ENCODE measurements around the gene PPP5C. TPM values are rescaled to one million over a fixed set of nuclear protein-coding genes. Genes with fewer than 3 reads are reported as not detected.
A peak's percentile ranks its signal among the peaks of the same experiment; 100 is the strongest.
"Not testable (repeated sequence)": the region's sequence is repeated elsewhere in the genome, so short reads cannot be mapped to it uniquely, and the experiment has no call there.

The PPP5C gene
- total RNA-seq, 3 donors from 2014 or later, result 149 to 154 (median 154) TPM

DNA sequence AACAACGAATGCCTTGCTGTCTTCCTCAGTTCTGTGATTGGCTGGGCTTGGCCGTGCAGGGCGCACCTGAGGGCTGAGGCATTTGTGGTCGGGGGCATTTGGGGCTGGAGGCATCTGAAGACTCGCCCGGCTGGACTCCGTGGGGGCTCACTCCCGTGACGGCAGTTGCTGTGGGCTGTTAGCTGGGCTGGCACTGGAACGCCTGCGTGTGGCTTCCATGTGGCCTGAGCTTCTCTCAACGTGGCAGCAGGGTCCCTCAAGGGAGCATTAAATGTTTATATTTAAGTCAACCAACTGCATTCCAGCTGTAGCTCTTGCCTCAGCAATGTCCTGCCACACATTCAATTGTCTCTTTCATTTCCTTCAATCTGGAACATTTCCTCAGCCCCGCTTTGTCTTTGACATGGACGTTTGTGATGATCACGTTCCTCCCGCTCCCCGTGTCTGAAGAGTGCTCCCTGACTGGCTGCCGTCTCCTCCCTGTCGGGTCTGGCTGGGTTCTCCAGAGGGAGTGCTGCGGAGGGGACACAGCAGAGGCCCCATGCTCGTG is 45.4 kb downstream of the PPP5C start:
- no peaks in the 10 kb centered on the region for H3K9me3 Mint-ChIP-seq
- peaks cover 21% of the 10 kb centered on the region for H3K36me3 Mint-ChIP-seq (ENCODE audit: insufficient read depth)
- H3K4me3 Mint-ChIP-seq, result no peak overlapping the region
- peaks cover 5% of the 10 kb centered on the region for H3K4me1 Mint-ChIP-seq (ENCODE audit: low read depth)
- DNase-seq (no peak), ATAC-seq (no peak)
- H3K27me3 Mint-ChIP-seq (ENCODE audit: low read depth), result no peaks in the 10 kb centered on the region

DNA sequence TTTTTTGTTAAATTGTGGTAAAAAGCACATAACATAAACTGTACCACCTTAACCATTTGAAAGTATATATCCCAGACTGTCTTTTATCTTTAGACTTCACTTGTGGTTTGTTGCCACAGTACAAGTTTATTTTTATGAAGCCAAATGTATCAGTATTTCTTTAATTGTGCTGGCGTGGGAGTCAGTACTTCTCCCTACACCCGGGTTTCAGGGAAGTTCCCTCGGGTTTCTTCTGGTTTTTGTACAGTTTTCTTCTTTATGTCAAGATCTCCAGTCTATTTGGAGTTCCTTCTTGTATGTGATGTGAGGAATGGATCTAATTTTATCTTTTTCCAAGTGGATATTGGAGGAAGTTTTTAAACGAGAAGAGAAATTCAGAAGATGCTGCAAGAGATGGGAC is 46.0 kb downstream of the PPP5C start:
- Mint-ChIP-seq H3K9me3 (no peaks in the 10 kb centered on the region), H3K4me3 (no peak overlapping the region), H3K4me1 (ENCODE audit: low read depth) (peaks cover 5% of the 10 kb centered on the region), H3K27me3 (ENCODE audit: low read depth) (peaks cover 4% of the 10 kb centered on the region), H3K36me3 (ENCODE audit: insufficient read depth) (peaks cover 16% of the 10 kb centered on the region)
- DNase-seq (no peak), ATAC-seq (no peak)

DNA sequence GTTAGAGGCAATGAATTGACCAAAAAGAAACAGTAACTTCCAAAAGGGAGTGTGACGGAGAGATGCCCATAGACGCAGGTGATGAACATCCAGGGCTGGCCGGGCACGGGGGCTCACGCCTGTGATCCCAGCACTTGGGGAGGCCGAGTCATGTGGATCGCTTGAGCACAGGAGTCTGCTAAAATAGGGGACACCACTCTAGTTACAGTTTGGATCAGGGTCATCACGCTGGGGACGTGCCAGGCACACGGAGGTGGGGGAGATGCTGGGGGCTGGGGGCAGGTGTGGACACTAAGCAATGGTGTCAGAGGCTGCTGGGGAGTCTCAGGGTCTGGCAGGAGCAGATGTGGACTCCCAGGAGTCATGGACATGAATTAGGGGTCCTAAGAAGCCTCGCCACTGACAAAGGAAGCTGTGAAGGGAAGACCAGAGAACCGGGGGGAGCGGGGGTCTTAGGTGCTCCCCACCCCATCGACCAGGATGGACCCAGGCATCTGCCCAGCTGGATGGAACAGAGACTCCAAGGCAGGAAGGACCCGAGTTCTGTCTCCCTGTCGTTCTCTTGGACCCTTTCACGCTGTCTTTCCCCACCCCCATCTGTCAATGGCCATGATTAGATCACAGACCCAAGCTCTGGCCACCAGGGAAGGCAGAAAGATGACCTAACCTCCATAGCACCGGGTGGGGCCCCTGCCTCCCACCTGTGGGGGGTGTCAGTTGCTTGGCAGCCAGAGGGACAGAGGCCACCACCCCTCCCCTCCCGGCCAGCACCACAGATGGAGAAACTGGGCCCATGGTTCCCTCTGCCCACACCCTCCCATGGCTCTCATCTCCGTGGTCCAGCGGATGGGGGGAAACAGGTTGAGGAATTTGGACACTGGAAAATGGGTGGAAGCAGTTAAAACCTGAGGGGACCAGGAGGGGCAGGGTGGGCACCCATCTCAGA is 46.8 kb downstream of the PPP5C start:
- no peak overlapping the region for H3K4me3 Mint-ChIP-seq
- no peak for ATAC-seq
- H3K36me3 Mint-ChIP-seq (ENCODE audit: insufficient read depth), result peaks cover 14% of the 10 kb centered on the region
- DNase-seq, result no peak
- H3K9me3 Mint-ChIP-seq, result no peaks in the 10 kb centered on the region
- peaks cover 8% of the 10 kb centered on the region for H3K27me3 Mint-ChIP-seq (ENCODE audit: low read depth)
- H3K4me1 Mint-ChIP-seq (ENCODE audit: low read depth), result peaks cover 5% of the 10 kb centered on the region

DNA sequence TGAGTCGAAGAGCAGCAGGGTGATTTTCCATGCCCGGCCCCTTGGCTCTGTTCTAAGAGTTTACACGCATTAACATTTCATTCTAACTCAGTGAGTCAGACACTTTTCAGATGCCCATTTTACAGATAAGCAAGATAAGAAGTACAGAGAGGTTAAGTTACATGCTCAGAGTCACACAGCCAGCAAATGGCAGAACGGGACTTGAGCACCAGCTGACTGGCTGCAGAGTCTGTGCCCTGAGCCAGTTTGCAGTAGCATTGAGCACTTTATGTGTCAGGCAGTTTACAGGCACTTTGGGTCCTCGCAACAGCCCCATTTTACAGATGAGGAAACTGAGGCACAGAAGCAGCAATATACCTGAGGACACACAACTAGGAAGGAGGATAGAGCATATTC is 47.5 kb downstream of the PPP5C start:
- H3K4me1 Mint-ChIP-seq (ENCODE audit: low read depth), result peaks cover 5% of the 10 kb centered on the region
- H3K4me3 Mint-ChIP-seq, result no peak overlapping the region
- DNase-seq (no peak), ATAC-seq (no peak)
- peaks cover 12% of the 10 kb centered on the region for H3K27me3 Mint-ChIP-seq (ENCODE audit: low read depth)
- H3K9me3 Mint-ChIP-seq, result no peaks in the 10 kb centered on the region
- peaks cover 12% of the 10 kb centered on the region for H3K36me3 Mint-ChIP-seq (ENCODE audit: insufficient read depth)

DNA sequence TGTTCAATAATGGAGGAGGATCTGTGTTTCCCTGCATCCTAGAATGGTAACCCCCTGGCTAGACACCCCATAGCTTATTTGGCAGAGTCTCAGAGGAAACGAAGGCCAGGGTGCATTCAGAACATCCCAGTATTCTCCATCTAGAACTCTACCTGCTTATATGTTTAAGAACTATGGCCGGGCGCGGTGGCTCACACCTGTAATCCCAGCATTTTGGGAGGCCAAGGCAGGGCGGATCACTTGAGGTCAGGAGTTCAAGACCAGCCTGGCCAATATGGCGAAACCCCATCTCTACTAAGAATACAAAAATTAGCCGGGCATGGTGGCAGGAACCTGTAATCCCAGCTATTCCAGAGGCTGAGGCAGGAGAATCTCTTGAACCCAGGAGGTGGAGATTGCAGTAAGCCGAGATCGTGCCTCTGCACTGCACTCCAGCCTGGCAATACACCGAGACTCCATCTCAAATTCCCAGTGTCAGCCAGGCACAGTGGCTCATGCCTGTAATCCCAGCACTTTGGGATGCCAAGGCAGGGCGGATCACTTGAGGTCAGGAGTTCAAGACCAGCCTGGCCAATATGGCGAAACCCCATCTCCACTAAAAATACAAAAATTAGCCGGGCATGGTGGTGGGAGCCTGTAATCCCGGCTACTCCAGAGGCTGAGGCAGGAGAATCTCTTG is 51.1 kb downstream of the PPP5C start:
- H3K9me3 Mint-ChIP-seq; H3K36me3 Mint-ChIP-seq (ENCODE audit: insufficient read depth); ATAC-seq; DNase-seq; H3K4me1 Mint-ChIP-seq (ENCODE audit: low read depth); H3K4me3 Mint-ChIP-seq: not testable (repeated sequence)
- H3K27me3 Mint-ChIP-seq (ENCODE audit: low read depth), result peaks cover 33% of the 10 kb centered on the region

DNA sequence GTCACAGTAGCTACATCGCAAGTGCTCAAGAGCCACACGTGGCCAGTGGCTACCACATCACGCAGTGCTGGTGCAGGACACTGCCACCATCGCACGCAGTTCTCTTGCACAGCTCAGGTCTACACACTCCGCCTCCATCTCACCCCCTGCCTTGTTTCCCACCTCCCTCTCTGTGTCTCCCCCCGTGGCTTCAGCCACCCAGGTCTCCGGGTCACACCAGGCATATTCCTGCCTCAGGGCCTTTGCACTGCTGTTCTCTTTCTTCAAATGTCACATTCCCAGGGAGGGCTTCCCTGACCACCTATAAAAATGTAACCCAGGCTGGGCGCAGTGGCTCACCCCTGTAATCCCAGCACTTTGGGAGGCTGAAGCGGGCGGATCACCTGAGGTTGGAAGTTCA is 55.8 kb downstream of the PPP5C start:
- no peak overlapping the region for H3K4me3 Mint-ChIP-seq
- peaks cover 71% of the 10 kb centered on the region for H3K27me3 Mint-ChIP-seq (ENCODE audit: low read depth)
- DNase-seq (no peak), ATAC-seq (no peak)
- no peaks in the 10 kb centered on the region for H3K9me3 Mint-ChIP-seq
- no peaks in the 10 kb centered on the region for H3K36me3 Mint-ChIP-seq (ENCODE audit: insufficient read depth)
- H3K4me1 Mint-ChIP-seq (ENCODE audit: low read depth), result peaks cover 13% of the 10 kb centered on the region

DNA sequence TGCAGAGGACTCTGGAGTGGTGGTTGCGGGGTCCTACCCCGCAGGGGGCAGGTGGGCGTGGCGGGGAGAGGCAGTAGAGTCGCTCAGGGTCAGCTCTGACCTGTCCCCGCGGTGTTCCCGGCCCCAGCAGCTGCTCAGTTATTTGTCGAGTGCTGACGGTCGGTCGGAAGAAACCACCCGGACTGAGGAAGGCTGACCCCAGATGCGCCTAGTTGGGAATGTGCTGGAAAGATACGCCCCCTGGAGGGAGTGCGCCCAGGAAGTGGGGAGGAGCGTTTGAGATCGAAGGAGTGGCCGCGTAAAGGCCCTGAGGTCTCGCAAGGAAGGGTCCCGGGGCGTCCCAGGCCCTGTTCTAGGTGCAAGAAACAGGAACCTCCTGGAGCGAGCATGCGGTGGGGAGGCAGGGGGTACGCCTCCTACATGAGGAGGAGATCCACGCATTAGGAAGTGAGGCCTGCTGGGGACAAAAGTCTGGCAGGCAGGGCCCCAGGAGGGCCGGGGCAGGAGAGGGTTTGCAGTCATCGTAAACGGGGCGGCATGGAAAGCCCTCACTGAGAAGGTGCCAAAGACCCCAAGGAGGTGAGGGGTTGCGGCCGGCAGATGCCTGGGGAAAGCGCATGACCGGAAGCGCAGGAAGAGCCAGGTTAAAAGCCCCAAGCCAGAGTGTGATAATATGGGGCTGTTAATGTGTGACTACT is 57.3 kb downstream of the PPP5C start:
- peaks cover 76% of the 10 kb centered on the region for H3K27me3 Mint-ChIP-seq (ENCODE audit: low read depth)
- no peaks in the 10 kb centered on the region for H3K36me3 Mint-ChIP-seq (ENCODE audit: insufficient read depth)
- H3K4me3 Mint-ChIP-seq, result peak overlapping the region; percentile 49
- no peak for DNase-seq
- peak; percentile 19 to 34 for ATAC-seq
- H3K4me1 Mint-ChIP-seq (ENCODE audit: low read depth), result peaks cover 17% of the 10 kb centered on the region
- H3K9me3 Mint-ChIP-seq, result no peaks in the 10 kb centered on the region

DNA sequence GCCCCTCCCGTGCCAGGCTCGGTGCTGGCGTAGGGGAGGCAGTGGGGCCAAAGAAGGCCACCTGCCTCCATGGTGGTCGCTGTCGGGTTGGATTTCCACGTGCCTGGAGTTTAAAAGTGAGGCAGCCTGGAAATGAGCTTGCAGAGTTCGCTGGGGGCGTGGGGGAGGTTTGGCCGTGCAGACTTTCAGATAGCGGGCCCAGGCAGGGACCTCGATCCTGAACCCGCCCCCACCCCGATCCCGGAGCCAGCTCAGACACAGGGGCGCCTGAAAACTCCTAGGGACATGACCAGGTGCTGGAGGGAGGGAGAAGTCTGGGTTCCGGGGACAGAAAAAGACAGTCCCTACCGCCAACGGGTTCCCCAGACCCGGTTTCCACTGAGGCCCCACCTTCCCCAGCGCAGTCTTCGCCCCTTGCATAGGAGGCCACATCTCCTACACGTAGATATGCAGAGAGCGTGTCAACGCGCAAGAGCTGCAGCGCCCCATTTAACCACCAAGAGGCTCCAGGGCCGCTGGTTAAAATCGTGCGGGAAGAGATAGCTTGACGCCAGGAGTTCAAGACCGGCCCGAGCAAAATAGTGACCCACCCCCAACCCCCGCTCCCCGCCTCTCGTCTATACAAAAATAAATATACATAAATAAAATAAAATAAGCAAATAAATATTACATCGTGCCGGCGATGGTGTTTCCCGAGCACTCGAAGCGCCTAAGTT is 58.0 kb downstream of the PPP5C start:
- no peaks in the 10 kb centered on the region for H3K9me3 Mint-ChIP-seq
- H3K4me1 Mint-ChIP-seq (ENCODE audit: low read depth), result peaks cover 17% of the 10 kb centered on the region
- H3K27me3 Mint-ChIP-seq (ENCODE audit: low read depth), result peaks cover 76% of the 10 kb centered on the region
- no peak for DNase-seq
- no peak overlapping the region for H3K4me3 Mint-ChIP-seq
- ATAC-seq, result peak in 1 of 2 donors; percentile 58
- H3K36me3 Mint-ChIP-seq (ENCODE audit: insufficient read depth), result no peaks in the 10 kb centered on the region

DNA sequence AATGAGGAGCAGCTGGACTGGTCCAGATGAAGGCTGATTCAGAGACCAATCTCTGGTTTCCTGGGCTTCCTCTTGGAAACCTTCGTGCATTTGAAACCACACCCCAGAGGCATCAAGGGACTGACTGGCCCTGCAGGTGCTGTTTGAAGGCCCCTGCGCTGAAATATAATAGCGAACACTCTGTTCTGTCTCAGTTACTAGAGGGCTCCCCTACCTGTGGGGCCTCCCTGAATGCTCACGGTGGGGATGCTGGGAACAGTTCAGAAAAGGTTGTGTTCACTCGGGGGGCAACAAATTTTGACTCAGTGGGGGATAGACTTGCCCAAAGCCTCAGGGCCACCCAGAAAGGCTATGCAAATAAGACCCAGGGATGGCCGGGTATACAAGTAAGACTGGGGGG is 60.1 kb downstream of the PPP5C start:
- DNase-seq, result no peak
- H3K36me3 Mint-ChIP-seq (ENCODE audit: insufficient read depth), result no peaks in the 10 kb centered on the region
- ATAC-seq, result no peak
- H3K27me3 Mint-ChIP-seq (ENCODE audit: low read depth), result peaks cover 86% of the 10 kb centered on the region
- peaks cover 17% of the 10 kb centered on the region for H3K4me1 Mint-ChIP-seq (ENCODE audit: low read depth)
- no peak overlapping the region for H3K4me3 Mint-ChIP-seq
- H3K9me3 Mint-ChIP-seq, result no peaks in the 10 kb centered on the region

DNA sequence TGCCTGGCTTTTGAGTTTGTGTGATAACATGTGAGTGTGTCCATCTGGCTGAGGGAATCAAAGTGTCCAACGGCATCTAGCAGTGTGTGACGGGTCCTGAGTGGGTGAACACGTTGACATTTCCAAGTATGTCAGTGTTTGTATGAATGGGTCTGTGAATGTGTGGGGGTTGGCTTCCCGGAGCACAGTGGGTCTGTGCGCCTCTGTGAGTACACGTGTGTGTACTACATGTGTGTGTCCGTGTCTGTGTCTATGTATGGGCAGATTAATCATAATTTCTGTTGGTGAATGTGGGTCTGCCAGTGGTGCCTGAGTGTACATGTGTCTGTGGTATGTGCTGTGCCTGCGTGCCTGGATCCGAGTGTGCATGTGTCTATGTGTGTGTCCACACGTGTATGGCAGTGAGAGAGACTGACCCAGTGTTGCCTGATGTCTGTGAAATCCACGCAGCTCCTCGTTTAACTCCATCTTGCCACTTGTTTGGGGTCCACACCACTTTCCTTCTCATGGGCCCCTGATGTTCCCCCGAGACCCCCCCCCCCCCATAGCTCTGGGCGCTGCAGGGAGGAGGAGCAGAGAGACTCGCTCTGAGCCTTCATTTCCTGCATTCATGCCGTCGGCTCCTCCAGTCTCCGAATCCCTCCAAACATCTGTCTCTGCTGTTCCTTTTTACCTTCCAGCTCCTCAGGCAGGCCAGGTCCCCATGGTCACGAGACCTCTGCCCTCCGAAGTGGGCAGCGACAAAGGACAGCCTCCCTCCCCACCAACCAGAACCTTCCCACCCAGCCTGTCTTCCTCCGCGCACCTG is 61.2 kb downstream of the PPP5C start:
- Mint-ChIP-seq H3K4me3 (no peak overlapping the region), H3K27me3 (ENCODE audit: low read depth) (peaks cover 87% of the 10 kb centered on the region), H3K4me1 (ENCODE audit: low read depth) (peaks cover 21% of the 10 kb centered on the region), H3K36me3 (ENCODE audit: insufficient read depth) (no peaks in the 10 kb centered on the region), H3K9me3 (no peaks in the 10 kb centered on the region)
- no peak for ATAC-seq
- DNase-seq, result no peak

DNA sequence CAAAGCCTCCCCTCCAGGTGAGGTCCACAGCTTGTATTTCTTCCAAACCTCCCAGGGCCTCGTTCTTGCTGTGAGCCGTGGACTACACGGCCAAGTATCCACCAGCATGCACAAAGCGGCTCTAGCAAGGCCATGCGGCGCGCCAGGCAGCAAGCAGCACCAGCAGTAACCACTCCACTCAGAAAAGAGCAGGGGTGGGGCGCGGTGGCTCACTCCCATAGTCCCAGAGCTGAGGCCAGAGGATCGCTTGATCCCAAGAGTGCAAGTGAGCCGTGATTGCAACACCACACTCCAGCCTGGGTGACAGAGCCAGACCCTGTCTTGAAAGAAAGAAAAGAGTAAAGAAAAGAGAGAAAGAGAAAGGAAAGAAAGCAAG is 61.8 kb downstream of the PPP5C start:
- Mint-ChIP-seq H3K9me3 (no peaks in the 10 kb centered on the region), H3K4me3 (no peak overlapping the region), H3K36me3 (ENCODE audit: insufficient read depth) (no peaks in the 10 kb centered on the region), H3K27me3 (ENCODE audit: low read depth) (peaks cover 86% of the 10 kb centered on the region), H3K4me1 (ENCODE audit: low read depth) (peaks cover 21% of the 10 kb centered on the region)
- DNase-seq (no peak), ATAC-seq (no peak)

DNA sequence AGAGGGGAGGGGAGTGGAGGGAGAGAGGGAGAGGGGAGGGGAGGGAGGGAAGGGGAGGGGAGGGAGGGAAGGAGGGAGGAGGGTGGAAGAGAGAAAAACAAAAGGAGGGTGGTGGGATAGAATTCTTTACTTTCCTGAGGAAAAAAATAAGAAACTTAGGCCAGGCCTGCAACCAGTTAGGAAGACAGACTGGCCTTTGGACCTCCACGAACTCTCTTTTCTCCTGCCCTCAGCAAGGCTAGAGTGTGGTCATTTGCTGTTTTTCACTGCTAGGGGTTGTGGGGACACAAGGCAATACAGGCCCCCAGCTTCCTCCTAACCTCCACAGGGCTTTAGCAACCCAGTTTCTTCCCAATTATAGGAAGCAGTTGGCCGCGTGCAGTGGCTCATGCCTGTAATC is 62.3 kb downstream of the PPP5C start:
- DNase-seq (no peak), ATAC-seq (no peak)
- H3K27me3 Mint-ChIP-seq (ENCODE audit: low read depth), result peaks cover 86% of the 10 kb centered on the region
- no peaks in the 10 kb centered on the region for H3K36me3 Mint-ChIP-seq (ENCODE audit: insufficient read depth)
- no peaks in the 10 kb centered on the region for H3K9me3 Mint-ChIP-seq
- no peak overlapping the region for H3K4me3 Mint-ChIP-seq
- H3K4me1 Mint-ChIP-seq (ENCODE audit: low read depth), result peaks cover 15% of the 10 kb centered on the region

Data from activated T-cell treated with anti-CD3 and anti-CD28 coated beads, Interleukin-2, amount 50 U/mL, for 4 hours (primary cell).